GM12892 (cell line): ENCODE data around the gene HEMK1.

ENCODE experiments used
- POLR2A ChIP-seq: IDR thresholded peaks from 2 replicates; pipeline ENCODE4 v1.6.1; 2011; ENCODE audit warnings: low read depth, low read length, control low read depth
- POLR2AphosphoS5 ChIP-seq: IDR thresholded peaks from 2 replicates; pipeline ENCODE4 v1.6.1; 2011; ENCODE audit warnings: low read depth, low read length, control low read depth
- TAF1 ChIP-seq: IDR thresholded peaks from 2 replicates; pipeline ENCODE4 v1.6.1; 2011; ENCODE audit warnings: low read depth, mild to moderate bottlenecking, control low read depth, low read length, borderline replicate concordance

GRCh38 chr3:50581459-50581842 lies 12.1 kb downstream of the HEMK1 start:
- no peak for TF ChIP-seq POLR2A
- TF ChIP-seq POLR2AphosphoS5: no peak
- no peak for TF ChIP-seq TAF1
